ENCODE results near the gene COL24A1.

- TF ChIP-seq CTCF (IDR thresholded peaks at IDR 0.05) (no peak), POLR2AphosphoS5 (IDR thresholded peaks at IDR 0.05) (no peak), POLR2A (IDR thresholded peaks at IDR 0.05) (no peak)
Observed at GRCh38 chr1:86155051-86155806, 1.3 kb downstream of the COL24A1 start.
